GM18517 (cell line): ENCODE results near the gene GLIS1.

Source experiments
- ATAC-seq: cut with Tn5 transposase; IDR thresholded peaks from one replicate; pipeline ENCODE4 v1.9.1; 2021; ENCODE audit warnings: mild to moderate bottlenecking, moderate library complexity; ENCODE audit not compliant: unreplicated experiment

Gene GLIS1

GRCh38 chr1:53619367-53620060 lies 119.5 kb downstream of the GLIS1 start:
- no peak for ATAC-seq

- ATAC-seq = no peak
Measured at GRCh38 chr1:53618500-53619366, 120.2 kb downstream of the GLIS1 start.

DNA sequence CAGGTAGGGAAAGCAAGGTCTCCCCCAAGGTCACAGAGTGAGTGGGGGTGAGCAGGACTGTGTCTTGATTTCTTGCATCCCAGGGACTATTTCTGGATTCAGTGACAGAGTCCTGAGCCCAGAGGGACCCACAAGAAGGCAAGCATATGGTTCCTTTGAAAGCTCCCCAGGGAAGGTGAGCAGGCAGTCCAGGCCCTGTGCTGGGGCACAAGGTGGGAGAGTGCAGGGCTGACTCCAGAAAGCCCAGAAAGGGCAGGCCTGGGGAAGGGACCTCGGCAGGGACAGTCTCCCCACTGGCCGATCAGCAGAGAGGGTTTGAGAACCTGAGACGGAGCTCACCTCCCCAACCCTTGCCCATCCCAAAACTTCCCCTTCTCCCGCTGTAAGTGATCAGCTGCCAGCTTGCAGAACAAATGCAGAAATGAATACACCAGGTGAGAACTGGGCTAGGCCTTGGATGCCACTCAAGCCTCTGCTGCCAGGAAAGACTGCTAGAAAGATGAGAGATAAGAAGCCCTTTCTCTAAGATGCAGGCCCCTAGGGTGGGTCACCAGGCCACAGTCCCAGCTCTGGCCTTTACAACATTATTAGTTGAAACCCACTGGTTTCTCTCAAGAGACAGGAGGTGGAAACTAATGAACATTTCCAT lies 121.0 kb downstream of the GLIS1 start:
- no peak for ATAC-seq

DNA sequence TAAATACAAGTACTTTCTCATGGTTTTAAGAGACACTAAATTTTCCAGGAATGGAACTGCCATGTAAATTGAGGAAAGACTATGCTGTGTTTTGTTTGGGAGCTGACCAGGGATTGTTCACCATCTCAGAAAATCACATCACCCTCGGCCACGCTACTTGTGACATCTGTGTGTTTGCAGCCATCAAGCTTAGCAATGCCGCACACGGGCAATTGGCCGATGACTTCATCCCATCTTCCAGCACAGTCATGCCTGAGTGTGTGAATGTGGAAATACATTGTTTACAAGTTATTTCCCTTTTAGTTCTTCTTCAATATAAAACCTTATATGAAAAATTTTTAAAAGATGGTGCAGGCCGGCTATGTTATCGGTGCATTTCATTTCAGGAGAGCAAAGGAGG lies 121.6 kb downstream of the GLIS1 start:
- ATAC-seq = no peak

- no peak for ATAC-seq
Measured at GRCh38 chr1:53616927-53617326, 122.0 kb downstream of the GLIS1 start.

- ATAC-seq = no peak
Measured at GRCh38 chr1:53616511-53616910, 122.5 kb downstream of the GLIS1 start.

DNA sequence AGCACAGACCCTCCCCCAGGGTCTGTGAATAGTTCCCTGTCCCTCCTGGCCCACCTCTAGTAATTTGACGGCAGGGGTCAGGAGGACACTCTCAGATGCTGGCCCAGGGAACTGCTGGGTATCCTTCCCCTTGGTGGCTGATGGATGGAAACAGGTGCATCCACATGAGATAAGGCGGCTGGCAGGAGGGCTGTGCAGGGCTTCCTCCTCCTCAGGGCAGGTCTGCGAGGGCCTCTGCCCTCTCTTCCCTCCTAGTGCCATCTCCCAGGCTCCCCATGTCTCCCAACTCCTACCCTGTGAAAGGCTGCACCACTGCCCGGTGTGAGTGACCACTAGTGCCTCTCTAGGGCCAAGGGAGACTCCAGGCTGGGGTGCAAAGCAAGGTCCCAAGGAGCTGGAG lies 123.9 kb downstream of the GLIS1 start:
- ATAC-seq = no peak

GRCh38 chr1:53614231-53615021 lies 124.5 kb downstream of the GLIS1 start:
- ATAC-seq = no peak

GRCh38 chr1:53608676-53609075 lies 130.3 kb downstream of the GLIS1 start:
- ATAC-seq = no peak

DNA sequence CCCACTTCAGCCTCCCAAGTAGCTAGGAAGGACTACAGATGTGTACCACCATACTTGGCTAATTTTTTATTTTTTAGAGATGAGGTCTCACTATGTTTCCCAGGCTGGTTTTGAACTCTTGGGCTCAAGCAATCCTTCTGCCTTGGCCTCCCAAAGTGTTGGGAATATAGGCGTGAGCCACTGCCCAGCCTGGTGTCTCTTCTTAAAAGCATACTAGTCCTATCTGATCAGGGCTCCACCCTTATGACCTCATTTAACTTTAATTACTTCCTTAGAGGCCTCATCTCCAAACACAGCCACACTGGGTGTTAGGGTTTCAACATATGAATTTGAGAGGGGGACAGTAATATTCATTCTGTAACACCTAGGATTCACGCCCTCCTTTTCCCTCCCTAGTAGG lies 130.9 kb downstream of the GLIS1 start:
- no peak for ATAC-seq

DNA sequence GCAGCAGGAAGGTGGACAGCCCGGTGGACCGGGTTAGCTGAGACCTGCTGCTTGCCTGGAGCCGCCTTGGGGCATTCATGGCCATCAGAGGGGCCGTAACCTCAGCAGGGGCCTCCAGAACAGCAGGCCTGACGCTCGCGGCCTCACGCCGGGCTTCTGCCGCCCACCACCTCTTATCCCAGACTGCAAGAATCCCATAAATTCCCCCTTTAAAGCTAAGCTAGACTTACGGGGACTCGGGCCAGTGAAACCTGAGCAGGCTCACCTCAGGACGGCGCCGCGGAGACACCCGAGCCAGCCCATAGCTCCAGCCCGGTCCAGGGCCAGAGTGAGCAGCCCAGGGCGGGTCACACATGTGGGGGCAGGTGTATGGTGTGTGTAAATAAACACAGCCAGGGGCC lies 132.3 kb downstream of the GLIS1 start:
- no peak for ATAC-seq

DNA sequence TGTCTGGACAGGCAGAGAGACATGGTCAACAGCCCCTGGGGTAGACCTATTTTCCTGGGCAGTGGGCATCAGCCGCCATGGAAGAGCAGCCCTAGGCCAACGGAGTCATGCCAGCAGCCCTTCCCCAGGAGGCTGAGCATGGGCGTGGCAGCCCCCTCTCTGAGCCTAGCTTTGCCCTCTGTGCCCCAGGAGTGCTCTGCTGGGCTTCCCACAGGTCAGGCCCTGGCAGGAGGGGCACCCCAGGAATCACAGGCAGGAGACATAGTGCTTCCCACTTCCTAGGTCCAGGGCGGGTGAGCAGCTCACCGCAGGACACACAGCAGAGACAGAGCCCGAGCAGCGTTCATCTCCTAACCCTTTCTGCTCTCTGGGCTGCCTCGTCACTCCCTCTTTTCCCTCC lies 132.8 kb downstream of the GLIS1 start:
- no peak for ATAC-seq

- no peak for ATAC-seq
Measured at GRCh38 chr1:53605181-53605580, 133.8 kb downstream of the GLIS1 start.

GRCh38 chr1:53604291-53604919 lies 134.6 kb downstream of the GLIS1 start:
- ATAC-seq = no peak

DNA sequence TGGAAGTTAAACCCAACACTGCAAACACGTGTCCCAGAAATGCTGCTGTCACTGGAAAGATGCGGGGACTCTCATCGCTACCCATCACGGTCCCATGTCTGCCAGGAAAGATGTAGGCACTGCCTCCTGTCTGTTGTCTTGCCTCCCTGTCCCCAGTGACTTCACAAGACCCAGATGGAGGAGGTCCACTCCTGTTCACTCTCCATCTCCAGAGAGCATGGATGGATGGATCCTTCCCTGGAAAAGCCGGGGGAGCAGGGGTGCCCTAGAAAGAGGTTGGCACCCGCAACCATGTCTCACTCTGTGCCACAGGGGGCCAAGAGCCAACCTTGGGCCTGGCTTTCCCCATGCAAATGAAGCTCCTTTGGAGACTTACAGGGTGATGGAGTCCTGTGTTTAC lies 135.5 kb downstream of the GLIS1 start:
- no peak for ATAC-seq

DNA sequence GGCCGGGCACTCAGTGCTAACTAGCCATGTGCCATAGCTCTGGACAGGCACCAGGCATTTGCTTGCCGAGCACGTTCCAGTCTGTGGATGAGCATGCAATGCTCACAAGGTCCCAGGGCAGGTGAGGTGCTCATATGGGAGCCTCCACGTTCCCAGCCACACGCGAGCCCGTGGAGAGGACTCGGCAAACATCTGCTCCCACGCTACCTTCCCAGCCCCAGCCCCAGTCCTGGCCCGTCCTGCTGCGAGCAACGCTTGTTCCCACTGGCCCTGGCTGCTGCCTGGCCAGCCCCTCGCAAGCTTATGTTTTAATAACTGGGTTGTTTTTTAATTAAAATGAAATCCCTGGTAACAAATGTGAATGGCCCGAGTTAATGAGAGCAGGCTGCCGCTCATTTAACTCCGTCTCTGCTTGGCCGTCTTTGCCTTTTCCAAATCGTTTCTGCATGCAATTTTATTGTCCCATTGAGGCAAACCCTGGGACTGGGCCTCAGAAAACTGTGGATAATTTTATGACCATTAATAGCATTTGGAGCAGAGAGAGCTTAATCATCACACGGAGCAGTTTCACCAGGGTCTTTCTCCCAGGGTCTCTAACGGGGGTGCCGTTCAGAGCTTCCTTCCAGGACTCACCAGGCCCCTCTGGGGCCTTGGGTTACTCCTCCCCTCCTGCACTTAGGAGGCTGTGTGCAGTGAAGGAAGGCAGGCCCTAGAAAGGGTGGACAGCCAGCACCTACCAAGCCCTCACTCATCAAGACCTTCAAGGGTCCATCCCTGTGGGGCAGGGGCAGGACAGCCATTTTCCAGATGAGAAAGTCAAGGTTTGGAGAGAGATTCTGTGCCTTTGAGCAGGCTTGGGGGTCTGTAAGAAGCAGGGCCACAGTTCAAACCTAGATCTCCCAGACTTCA lies 136.8 kb downstream of the GLIS1 start:
- ATAC-seq = no peak

DNA sequence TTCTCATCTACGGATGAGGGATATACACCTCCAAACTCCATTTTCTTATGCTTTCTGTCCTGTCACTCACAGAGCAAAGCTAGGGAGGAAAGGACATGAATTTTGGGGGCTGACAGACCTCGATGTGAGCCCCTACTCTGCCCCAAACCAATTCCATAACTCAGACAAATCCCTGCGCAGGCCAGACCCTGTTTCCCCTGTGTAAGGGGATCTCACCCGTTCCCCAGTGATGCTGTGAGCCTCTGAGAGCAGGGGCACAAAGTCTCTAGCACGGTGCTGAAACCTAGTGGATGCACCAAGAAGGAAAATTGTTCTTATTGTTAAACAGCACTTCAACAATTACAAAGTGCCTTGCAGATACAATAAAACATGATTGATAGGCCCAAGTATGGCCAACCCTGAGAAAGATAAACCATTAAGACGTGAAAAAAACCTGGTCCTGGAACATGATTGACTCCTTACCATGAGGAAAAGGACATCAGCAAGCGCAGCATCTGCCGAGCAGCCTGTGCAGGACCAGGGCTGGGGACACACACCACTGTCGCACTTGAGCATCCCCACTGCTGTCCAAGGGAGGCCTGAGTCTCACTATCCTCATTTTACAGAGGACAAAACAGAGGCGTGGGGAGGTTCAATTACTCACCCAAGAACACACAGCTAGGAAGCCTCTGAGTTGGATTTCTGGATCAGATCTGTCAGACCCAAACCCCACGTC lies 137.8 kb downstream of the GLIS1 start:
- ATAC-seq = no peak

- ATAC-seq = no peak
Measured at GRCh38 chr1:53600561-53600960, 138.4 kb downstream of the GLIS1 start.

GRCh38 chr1:53600001-53600400 lies 139.0 kb downstream of the GLIS1 start:
- no peak for ATAC-seq
